ENCODE measurements around the gene CP.
"Not testable (repeated sequence)": the region's sequence is repeated elsewhere in the genome, so short reads cannot be mapped to it uniquely, and the experiment has no call there.

CP gene

DNA sequence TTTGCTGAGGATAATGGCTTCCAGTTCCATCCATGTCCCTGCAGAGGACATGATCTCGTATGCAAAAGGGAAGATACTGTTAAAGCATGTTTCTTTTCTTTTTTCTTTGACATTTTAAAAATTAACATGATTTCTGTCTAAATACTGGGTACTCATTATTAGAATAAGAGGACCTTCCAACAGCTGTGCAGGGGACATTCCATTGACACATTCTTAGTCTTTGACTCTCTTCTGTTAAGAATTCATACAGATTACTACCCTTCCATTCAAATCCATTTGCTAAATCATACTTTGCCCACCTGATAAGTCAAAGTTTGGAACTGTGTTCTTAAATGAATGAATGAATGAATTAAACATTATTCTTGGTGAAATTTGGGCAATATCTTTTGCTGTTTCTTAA lies 5.1 kb upstream of the CP start:
- FAIRE-seq: no peak

DNA sequence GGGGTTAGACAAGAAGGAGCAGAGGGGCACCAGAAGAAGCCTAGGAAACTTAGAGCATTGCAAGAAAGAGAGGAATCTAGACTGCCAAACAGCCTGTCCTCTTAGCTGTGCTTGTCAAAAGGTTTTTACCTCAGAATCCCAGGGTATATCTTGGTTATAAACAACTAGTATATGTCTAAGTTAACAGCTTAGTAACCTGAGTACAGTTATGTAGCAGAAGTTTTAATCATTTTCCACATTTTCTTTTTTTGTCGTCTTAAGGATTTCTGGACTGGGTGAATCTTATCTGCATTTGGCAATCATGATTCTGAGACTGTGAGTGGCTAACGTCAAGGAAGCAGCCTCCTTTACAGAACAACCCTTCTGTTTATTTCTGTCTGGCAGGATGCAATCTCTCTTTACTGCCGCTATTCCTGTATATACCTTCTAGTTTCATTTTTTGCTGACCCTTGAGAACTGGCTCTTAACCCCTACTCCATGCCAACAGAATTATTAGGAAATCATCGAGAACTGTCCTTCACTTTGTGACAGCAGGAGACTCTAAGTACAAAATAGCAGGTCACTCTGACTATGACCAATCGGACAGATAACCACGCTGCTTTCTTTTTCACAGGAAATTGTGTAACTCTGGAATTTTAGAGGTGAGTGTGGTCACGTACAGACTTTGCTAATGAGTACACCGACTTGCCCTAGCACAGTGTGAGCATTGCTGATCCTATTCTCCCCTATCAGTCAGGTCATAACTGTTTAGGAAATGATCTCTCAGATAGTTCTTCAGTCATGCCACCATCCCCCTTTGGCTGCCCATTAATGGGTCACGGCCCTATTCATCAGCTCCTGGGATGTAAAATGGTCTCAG lies 3.3 kb upstream of the CP start:
- FAIRE-seq: no peak

DNA sequence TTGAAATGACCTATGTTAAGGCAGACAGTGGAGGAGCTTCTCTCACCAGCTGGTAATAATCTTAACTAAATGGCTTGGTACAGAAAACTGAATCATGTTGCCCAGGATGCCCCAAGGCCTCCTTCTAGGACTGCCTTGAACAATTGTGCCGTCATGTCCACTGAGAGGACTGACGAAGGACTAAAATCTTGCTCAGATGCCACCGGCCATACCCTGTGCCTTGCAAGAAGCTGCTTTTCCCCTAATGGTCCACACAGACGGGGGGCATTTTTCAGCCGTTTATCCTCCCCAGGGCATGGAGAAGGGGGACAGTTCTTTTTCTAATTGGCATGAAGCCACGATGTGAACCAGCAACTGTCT lies 1.8 kb upstream of the CP start:
- no peak for FAIRE-seq

DNA sequence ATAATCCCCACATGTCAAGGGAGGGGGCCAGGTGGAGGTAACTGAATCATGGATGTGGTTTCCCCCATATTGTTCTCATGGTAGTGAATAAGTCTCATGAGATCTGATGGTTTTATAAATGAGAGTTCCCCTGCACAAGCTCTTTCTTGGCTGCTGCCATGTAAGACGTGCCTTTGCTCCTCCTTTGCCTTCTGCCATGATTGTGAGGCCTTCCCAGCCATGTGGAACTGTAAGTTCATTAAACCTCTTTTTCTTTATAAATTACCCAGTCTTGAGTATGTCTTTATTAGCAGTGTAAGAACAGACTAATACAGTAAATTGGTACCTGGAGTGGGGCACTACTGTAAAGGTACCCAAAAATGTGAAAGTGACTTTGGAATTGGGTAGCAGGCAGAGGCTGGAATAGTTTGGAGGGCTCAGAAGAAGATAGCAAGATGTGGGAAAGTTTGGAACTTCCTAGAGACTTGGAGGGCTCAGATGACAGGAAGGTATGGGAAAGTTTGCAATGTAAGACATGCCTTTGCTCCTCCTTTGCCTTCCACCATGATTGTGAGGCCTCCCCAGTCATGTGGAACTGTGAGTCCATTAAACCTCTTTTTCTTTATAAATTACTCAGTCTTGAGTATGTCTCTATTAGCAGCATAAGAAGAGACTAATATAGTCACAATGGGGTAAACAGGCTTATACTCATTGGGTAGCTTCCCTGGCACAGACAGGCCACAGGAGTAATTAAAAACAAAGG lies 2.1 kb downstream of the CP start:
- FAIRE-seq: not testable (repeated sequence)

DNA sequence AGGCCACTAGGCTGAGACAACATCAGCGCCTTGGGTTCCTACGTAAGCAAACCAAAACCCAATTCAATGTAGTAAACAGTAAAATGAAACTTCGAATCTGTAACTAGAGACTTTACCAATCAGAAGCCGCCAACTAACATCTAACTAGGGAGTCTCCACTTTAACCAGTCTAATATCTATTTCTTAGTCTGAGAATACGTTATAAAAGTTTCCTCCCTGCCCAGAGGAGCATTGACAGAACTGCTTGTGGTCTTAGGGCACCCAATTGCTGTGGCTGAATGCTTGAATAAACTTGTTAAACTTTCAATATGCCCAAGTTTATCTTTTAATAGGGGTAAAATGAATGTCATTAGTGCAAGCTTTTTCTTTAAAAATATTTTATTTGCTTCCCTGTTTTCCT lies 4.3 kb downstream of the CP start:
- FAIRE-seq: no peak

DNA sequence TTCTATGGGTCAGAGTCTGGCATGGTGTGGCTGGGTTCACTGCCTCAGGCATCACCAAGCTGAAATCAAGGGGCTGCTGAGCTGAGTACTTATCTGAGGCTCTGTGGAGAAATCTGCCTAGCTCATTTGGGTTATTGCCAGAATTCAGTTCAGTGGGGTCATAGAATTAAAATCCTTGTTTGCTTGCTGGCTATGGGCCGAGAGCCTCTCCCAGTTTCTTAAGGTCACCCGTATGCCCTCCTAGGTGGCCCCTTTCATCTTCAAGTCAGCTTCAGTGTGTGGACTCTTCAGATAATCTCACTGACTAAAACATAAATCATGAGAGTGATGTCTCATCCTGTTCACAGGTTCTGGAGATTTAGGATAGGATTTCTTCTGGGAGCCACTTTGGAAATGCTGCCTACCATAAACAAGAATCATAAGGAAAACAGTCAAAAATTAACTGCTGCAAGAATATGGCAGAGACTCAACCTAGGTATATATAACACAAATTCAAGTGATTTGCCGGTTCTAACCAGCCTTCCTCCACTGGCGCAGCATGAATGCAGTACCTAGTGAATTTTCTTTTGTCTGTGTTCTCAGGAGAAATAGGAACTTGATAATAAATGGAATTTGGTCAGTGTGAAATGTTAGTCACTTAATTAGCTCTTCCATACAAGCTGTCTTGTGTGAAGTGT lies 5.3 kb downstream of the CP start:
- no peak for FAIRE-seq

DNA sequence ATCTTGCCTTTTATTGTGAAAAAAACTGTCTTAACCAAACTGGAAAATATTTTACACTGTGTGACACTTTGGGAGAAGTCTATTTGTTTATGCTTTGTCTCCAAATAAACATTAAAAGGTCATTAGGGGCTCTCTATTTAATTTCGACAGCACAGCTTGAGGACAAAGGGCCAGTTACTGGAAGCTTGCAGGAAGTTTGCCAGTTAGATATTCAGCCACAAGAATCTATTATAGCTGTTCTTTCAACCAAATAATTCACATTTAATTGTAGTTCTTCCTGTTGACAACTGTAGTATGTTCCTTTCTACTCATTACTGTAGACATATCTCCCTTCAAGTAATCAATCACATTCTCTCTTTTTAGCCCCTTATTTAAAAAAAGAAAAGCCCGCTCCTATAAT lies 6.1 kb downstream of the CP start:
- no peak for FAIRE-seq

DNA sequence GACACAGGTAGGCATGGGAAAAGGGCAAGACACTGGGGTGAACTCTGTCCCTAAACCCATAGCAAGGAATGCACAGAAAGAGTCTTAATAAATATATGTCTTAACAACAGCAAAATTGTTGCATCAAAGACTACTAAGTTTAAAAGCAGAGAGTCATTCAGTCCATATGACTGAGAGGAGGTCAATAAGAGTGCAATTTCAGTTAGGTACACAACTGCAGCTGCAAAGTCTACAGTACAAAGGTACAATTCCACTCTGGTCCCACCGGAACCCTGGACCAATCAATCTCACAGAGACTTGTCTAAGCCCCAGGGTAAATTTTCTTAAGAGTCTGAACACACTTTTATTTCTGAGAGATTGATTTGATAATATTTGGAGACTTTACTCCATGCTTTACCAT lies 6.9 kb downstream of the CP start:
- no peak for FAIRE-seq

DNA sequence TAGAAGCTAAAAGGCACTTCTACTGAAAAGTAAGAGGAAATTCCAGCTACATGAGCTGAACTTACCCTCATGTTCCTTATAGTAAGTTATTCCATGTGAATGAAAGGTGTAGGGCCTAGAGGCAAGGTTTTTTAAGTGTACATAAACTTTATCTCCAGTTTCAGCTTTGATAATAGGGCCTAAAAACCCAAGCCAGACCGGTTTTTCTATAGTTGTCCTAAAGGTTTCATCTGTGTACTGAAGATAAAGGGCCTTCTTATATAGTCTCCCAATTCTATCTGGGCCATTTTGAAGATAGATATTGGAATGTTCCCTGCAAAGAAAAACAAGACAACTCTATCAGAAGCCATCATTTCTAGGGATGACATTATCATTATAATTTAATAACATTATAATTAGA lies 9.2 kb downstream of the CP start:
- no peak for FAIRE-seq

DNA sequence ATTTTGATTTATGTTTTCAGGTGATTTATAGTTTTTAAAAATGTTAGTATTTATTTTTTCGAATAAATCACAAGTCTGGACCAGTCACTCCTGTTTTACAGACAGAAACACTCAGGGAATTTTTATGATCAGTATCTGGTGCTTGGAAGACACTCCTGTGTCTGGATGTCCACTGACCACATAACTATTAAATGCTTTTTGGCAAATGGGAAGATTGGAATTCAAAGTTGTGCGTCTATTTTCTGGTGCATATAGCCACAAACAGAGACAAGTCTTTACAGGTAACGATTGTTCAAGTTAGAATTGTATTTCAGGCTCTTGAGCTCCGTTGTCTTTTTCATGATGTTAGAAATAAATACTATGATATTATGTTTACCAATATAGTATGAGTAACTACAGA lies 12.2 kb downstream of the CP start:
- FAIRE-seq: no peak

DNA sequence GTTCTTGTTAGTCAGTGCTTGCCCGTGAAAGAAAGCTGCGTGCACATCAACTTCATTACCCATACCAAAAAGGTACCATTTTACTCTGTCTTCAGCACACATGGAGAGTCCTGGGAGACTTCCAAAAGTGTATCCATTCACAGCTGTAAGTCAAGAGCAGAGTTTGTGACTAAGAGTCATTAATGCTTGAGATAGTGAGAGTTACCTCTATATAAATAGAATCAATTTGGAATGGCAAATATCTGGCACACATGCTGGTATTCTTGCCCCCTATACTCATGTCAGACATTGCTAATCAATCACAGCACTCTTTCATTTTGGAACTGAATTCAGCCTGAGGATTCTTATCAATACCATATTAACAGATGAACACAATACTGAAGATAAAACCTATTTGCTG lies 14.2 kb downstream of the CP start:
- FAIRE-seq: no peak

DNA sequence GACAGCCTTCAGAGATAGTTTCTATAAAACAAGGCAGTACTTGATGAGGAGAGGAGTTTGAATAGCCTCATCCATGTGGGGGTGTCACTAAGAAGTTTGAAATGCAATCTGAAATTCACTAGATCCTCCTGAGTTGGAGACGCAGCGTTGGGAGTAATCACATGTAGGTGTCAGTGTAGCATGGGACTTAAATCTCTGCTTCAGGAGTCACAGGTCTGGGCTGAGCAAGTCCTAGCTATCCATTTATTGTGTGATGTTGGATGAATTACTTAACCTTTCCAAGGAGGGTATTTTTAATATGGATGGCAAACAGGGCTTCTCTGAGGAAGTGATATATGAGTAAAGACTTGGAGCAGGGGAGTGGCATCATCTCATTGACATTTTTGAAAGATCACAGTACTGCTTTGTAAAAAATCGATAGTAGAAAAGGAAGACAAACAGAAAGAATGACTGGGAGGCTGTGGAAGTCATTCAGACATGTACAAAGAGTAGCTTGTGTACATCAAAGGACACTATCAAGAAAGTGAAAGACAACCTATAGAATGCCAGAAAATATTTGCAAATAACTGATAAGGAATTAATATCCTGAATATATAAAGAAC lies 17.1 kb downstream of the CP start:
- FAIRE-seq: no peak

DNA sequence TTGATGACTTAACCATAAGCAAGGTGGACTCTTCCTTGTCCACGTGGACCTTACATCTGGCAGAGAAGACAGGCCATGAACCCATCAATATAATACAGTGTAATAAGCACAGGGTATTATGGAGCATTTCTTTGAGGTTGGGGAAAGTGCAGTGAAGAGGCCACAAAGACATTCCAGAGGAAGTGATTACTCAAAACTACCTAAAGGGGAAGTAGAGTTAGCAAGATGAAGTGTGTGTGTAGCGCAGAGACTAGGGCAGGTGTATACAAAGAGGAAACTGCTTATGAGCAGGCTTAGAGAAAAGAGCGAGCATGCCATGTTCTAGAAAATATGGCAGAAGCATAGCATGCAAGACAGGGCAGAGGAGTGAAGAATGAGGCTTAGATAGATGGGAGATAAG lies 17.9 kb downstream of the CP start:
- FAIRE-seq: no peak

DNA sequence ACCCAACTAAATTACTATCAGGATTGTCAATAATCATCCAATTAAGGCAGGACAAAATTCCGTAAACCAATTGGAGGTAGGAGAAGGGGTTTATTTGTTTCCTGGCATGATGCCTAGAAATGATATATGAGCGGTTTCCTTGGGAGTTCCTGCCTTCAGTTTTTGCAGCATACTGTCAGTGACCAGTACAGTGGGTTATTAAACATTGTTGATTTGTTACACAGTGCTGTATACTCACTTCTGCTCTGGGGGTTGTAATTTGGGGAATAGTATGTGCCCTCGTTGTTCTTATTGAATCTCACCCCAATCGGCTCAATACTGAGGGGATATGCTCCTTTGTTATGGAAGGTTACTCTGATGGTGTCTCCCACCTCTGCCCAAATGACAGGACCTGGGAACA lies 22.2 kb downstream of the CP start:
- no peak for FAIRE-seq

DNA sequence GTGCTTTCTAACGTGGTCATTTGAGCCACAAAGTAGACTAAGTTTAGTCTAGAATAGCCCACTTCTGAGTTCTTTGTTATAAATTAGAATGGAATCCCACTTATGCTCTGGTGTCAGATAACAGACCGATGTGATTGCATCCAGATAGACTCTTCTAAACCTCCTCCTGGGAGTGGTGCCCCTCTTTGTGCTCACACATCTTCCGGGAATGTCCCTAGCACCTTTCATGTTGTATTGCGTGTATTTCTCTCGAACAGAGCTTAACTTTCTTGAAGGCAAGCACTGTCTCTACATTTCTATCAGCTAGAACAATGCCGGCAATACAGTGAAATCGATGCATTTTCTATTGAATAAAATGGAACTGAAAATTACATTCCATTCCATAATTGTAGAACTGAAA lies 23.0 kb downstream of the CP start:
- FAIRE-seq: no peak

DNA sequence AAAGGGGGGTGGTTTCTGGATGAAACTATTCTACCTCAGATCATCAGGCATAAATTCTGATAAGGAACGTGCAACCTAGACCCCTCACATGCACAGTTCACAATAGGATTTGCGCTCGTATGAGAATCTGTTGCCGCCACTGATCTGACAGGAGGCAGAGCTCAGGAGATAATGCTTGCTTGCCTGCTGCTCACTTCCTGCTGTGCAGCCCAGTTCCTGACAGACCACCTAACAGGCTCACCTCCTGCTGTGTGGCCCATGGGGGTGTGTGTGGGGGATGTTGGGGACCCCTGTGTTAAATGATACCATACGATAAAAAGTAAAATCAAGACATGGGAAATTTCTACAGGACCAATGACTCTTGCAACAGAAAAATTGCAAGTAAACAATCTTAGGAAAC lies 24.0 kb downstream of the CP start:
- FAIRE-seq: no peak

DNA sequence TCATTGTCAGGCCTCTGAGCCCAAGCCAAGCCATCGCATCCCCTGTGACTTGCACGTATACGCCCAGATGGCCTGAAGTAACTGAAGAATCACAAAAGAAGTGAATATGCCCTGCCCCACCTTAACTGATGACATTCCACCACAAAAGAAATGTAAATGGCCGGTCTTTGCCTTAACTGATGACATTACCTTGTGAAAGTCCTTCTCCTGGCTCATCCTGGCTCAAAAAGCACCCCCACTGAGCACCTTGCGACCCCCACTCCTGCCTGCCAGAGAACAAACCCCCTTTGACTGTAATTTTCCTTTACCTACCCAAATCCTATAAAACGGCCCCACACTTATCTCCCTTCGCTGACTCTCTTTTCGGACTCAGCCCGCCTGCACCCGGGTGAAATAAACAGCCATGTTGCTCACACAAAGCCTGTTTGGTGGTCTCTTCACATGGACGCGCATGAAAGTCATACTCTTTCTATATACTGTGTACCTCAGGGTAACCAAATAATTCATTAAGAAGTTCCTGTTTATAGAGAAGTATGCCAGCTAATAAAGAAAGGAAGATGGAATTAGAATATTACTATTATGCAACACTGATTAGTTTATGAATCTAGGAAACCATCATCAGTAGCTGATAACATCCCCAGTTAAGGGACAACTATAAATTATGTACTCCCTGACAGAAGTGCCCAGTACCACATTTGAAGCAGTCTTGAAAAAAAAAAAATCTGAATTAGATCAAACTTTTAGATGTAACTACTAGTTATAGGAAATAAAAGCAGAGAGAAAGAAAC lies 24.6 kb downstream of the CP start:
- FAIRE-seq: not testable (repeated sequence)

DNA sequence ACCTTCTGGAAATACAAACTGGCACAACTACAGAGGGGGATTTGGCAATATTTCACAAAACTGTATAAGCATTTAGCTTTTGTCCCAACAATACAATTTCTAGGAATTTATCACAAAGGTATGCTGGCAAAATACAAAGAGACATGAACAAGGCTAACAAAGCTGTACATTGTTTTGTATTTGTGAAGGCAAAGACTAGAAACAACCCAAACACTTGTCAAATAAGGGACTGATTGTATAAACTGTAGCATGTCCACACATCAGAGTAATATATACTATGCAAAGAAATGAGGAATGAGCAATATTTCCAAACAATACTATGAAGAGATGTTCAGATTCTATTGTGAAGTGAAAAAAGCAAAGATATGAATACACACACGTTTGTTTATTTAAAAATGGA lies 26.4 kb downstream of the CP start:
- no peak for FAIRE-seq

DNA sequence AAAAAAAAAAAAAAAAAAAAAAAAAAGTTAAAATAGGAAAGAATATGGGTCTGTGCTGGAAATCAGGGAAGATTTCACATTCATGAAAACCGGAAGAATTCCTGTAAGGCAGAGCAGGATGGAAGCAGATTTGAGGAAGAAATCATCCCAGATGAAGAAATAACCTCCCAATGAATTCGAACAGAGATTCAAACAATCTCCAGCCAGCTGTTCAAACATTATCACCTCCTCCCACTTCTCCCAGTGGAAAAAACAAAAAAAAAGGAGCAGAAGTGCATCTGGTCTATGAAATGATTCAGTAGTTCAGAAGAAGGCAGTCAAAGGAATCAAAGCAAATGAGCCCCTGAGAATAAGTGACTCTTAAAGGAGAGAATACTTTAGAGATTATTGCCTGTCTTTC lies 33.1 kb downstream of the CP start:
- FAIRE-seq: no peak

DNA sequence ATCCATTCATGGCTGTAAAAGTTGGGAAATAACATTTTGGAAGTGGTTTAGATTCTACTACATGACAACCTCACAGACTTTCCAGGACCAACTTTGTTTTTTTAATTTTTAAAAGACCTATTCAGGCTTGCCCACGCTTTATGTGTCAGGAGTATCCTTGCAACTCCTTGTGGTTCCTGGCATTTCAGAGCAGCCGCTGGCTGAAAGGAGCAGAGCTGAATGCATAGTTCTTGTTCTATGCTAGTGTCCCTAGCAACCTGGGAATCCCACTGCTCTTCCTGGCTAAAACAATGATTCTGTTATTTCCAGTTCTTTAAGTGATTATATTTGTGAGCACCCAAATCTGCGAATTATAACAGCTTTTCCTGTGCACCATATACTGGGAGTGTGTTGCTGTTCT lies 34.9 kb downstream of the CP start:
- FAIRE-seq: no peak

DNA sequence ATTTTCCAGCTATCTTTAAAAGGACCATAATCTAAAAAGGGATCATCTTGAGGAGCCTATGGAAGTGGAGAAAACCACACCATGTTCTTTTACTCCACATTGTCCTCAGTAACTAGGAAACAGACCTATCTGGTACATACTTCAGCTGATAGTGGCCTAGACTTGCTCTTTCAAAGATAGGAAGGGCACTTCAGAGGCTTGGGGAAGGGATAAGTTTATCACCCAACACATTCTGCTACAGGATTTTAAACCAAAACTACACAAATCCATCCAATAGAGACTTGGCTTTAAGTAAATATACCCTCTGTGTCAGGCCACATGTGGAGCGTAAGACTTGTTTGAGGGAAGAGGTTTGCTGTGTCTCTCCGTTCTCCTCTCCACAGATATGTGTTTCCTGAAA lies 35.4 kb downstream of the CP start:
- no peak for FAIRE-seq

DNA sequence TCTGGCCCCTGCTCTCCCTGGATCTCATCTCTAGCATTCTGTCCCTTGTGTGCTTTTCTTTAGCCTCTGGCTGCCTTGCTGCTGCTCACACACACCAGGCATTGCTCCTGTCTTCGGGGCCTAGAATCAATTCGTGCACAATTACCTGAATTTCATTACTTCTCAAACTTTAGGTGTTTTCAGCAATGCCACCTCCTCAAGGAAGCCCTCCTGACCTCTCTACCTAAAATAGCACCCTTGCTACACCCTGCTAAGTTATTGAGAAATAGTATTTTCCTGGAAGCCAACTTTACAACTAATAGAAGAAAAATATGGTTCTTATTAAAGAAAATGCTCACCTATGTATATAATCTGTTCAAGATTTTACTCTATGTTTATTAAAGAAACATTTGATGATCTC lies 40.4 kb downstream of the CP start:
- no peak for FAIRE-seq

DNA sequence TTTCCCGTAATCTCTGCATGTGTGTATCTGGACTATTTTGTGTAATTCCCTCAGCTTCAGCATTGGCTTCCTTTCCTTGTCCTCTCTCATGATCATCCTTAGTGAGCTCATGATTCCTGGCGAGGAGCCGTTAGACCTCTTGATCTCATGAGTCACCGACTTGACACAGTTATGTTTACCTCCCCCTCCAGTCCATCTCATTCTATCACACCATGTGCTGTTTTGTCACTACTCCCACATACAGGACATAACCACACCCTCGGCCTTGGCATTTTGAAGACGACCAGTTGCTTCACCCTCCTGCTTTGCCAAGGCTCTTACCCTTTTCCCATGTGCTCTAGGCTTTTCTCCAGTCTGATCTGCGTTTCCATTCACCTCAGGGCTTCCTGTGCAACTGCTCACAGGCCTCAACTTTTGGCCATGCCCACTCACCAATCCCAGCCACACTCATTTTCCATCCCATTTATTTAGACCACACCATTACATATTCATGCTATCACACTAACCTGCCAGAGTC lies 41.5 kb downstream of the CP start:
- FAIRE-seq: no peak

Data from colon (tissue), 2 donors.